C4-2B (cell line): ENCODE measurements around the gene EOLA1.

Source experiments
- H3K27ac ChIP-seq: fragments of 450-650 bp; 2 replicates; pipeline ENCODE4 v1.5.1; 2017
- ZFX ChIP-seq: fragments of 450-650 bp; IDR thresholded peaks from 2 replicates; pipeline ENCODE4 v1.6.1; 2017
- TF ChIP-seq, protein P1 (sequence below): fragments of 450-650 bp; conservative IDR thresholded peaks from 2 replicates; pipeline ENCODE4 v1.5.1; 2017; ENCODE audit warnings: mild to moderate bottlenecking

Gene EOLA1

DNA sequence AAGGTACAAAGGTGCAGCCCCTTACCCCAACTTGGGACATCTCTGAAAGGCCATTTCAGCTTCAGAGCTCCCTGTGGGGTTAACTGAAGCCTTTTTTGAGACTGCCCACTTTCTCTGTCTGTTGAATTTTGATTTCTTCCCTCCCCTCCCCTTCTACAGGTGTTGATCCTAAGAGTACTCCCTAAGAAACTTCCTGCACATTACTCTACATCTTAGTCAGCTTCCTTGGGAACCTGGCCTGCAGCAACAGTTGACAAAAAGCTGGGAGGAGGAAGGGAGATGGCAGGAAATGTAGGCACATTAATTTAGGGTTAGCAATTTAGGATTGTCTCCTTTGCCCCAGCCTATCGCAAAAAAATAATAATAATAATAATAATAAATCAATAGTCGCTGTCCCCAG is 34.5 kb upstream of the EOLA1 start:
- TF ChIP-seq, protein P1, sequence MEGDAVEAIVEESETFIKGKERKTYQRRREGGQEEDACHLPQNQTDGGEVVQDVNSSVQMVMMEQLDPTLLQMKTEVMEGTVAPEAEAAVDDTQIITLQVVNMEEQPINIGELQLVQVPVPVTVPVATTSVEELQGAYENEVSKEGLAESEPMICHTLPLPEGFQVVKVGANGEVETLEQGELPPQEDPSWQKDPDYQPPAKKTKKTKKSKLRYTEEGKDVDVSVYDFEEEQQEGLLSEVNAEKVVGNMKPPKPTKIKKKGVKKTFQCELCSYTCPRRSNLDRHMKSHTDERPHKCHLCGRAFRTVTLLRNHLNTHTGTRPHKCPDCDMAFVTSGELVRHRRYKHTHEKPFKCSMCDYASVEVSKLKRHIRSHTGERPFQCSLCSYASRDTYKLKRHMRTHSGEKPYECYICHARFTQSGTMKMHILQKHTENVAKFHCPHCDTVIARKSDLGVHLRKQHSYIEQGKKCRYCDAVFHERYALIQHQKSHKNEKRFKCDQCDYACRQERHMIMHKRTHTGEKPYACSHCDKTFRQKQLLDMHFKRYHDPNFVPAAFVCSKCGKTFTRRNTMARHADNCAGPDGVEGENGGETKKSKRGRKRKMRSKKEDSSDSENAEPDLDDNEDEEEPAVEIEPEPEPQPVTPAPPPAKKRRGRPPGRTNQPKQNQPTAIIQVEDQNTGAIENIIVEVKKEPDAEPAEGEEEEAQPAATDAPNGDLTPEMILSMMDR, result no peak
- H3K27ac ChIP-seq, result no peak overlapping the region

DNA sequence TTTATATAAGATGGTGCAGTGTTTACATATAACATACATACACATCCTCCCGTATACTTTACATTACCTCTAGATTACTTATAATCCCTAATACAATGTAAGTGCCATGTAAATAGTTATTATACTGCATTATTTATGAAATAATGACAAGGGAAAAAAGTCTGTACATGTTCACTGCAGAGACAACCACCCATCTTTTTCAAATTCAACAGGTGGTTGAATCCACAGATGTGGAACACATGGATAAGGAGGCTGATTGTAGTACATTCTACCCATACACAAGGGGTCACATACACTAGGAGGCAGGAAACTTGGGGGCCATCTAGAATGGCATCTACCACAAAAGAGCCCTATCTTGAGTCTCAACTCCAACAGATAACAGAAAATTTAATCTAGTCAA is 32.3 kb upstream of the EOLA1 start:
- H3K27ac ChIP-seq, result no peak overlapping the region
- no peak for TF ChIP-seq ZFX
- TF ChIP-seq, protein P1, result no peak

DNA sequence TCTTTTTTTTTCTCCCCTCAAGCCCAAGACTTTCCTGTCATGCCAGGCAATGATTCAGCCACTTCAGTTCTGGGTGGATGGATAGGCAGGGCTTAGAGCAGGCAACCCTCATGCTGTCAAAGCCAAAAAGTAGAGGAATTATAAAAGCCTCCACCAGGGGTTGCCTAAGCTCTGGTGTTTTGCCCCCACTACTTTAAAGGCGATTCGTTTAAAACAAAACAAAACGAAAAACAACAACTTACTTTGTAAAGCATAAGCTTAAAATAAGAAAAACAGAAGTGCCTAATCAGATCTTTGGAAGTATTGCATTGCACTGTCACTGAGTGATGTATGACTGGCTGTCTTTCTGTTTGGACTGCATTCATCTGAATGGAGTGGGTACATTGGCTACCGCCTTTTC is 30.4 kb upstream of the EOLA1 start:
- TF ChIP-seq, protein P1, result peak; percentile 7; the same call in 1 of the 2 replicates
- TF ChIP-seq ZFX, result no peak
- H3K27ac ChIP-seq, result no peak overlapping the region

DNA sequence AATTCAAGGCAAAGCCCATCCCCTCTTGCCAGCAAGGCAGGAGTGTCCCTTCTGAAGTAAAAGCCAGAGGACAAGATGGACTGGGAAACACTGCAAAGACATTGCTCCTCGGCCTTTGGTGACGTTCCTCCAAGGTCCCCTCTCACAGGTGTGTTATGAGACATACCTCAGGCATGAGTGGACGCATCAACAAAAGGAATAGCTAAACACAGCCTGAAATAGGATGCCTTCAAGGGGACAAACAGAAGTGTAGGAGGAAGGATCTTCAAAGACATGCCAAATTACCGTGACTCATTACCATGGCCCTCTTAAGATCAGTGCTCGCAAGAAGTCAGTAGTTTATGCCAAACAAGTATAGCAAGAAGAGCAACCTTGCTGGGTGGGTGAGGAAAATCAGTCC is 29.7 kb upstream of the EOLA1 start:
- no peak for TF ChIP-seq ZFX
- TF ChIP-seq, protein P1, result no peak
- no peak overlapping the region for H3K27ac ChIP-seq

DNA sequence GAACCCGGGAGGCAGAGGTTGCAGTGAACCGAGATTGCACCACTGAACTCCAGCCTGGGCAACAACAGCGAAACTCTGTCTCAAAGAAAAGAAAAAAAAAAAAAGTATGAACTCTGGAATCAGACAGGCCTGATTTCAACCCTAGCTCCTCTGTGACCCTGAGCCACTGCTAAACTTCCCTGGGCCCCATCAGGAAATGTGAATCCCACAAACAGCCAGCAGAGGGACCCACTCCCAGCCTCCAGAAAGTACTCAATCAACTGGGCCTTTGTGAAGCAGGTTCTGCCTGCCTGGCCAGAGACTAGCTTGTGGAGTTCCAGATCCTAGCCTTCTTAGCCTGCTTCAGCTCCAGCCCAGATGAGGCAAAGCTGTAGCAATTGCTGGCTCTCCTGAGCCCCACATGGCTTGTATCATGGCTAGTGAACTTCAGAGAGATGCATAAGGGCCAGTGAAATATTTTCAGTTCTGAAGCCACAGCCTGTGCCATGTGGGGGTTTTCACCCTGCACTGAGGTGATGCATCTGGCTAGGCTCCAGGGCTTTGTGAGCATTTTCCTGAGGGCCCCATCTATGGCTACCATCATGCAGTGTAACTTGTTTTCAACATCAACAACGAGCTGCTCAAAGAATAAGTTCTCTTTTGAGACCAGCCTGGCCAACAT is 28.5 kb upstream of the EOLA1 start:
- H3K27ac ChIP-seq, result no peak overlapping the region
- TF ChIP-seq, protein P1, result peak; percentile 77
- no peak for TF ChIP-seq ZFX

DNA sequence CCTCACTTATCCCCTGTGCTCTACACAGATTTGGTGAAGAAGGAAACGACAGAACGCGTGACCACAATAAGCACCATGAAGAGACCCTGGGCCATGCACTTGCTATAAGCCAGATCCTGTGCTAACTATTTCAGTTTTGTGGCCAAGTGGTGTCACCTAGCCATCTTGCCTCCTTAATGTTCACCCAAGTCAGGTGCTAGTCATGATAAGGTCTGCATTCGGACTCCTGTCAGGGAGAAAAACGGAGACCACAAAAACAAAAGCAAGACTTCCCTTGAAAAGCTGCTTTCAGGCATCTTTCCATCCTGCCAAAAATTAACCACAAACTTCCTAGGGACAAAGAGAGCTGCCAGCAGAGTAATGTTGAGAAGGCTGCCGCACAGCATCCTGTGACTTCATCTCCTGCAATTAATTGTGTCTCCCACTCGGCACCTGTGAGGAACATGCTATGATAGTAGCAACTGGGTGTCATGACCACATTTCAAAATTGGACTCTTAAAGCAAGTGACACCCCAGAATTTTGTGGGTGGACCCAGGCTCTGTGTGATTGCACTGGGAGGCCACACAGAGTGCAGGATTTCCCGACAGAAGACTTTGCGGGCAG is 26.9 kb upstream of the EOLA1 start:
- no peak overlapping the region for H3K27ac ChIP-seq
- no peak for TF ChIP-seq ZFX
- TF ChIP-seq, protein P1, result no peak

DNA sequence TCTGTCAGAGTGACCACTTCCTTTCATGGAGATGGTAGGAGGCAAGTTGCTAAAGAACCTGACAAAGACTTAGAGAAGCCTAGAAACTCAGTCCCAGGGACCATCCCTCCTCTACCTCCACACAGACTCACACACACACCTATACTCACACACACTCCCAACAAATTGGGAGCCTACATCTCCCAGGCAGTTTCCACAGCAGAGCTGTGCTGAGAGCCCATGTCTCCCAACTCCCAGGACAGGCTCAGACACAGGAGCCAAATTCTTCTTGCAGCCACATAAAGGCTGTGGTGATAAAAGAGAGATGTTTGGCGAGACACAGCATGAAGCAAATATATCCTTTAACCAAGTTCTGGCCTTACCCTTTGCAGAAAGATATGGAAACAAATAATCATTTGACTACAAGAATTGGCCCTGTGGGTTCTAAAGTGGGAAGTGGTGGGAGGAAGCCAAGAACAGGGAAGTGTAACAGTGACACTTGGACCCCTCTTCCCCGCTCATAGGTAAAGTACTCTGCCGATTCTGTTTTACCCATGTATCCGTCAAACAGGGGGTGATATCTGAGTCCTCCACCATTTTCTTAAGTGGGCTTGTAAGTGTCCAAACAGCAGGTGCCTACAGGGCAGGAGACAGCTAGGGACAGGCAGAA is 24.7 kb upstream of the EOLA1 start:
- H3K27ac ChIP-seq, result no peak overlapping the region
- TF ChIP-seq, protein P1, result no peak
- no peak for TF ChIP-seq ZFX
